GM18498 (cell line): ENCODE data around the gene HMG20B.
"Not testable (repeated sequence)": the region's sequence is repeated elsewhere in the genome, so short reads cannot be mapped to it uniquely, and the experiment has no call there.

Experiments
- ATAC-seq: cut with Tn5 transposase; IDR thresholded peaks from one replicate; pipeline ENCODE4 v1.9.1; 2021; ENCODE audit warnings: mild to moderate bottlenecking, moderate library complexity; ENCODE audit not compliant: unreplicated experiment

HMG20B gene

DNA sequence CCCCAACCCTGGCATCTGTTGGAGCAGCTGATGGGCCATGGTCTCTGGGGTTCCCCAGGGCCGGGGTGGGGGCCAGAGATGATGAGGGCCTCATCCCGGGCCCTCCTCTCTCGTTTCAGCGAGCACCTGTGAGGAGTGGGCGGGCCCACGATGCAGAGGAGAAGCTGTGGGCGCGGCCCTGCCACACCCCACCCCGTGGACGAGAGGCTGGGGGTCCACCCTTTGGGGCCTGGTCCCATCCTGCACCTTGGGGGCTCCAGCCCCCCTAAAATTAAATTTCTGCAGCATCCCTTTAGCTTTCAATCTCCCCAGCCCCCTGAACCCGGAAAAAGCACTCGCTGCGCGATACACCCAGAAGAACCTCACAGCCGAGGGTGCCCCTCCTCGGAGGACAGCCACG, 5.6 kb downstream of the HMG20B start:
- ATAC-seq, result no peak

- no peak for ATAC-seq
Measured at GRCh38 chr19:3580156-3580934, 7.6 kb downstream of the HMG20B start.

- not testable (repeated sequence) for ATAC-seq
Measured at GRCh38 chr19:3581792-3582191, 9.0 kb downstream of the HMG20B start.

DNA sequence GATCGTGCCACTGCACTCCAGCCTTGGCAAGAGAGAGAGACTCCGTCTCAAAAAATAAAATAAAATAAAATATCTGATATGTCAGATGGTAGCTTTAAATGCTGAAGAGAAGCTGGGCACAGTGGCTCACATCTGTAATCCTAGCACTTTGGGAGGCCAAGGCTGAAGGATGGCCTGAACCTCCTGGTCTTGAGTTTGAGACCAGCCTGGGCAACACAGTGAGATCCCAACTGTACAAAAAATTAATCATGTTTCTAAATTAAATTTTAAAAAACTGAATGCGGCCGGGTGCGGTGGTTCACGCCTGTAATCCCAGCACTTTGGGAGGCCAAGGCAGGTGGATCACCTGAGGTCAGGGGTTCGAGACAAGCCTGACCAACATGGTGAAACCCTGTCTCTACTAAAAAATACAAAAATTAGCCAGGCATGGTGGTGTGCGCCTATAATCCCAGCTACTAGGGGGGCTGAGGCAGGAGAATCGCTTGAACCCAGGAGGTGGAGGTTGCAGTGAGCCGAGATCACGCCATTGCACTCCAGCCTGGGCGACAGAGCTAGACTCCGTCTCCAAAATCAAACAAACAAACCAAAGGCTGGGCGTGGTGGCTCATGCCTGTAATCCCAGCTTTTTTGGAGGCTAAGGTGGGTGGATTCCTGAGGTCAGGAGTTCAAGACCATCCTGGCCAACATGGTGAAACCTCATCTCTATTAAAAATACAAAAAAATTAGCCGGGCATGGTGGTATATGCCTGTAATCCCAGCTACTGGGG, 11.5 kb downstream of the HMG20B start:
- not testable (repeated sequence) for ATAC-seq

- no peak for ATAC-seq
Measured at GRCh38 chr19:3585301-3586126, 12.8 kb downstream of the HMG20B start, which contains the start of gene GIPC3. GIPC3 (plus strand) TSS chr19:3585478; CDS start chr19:3585598, 120 bp downstream.

DNA sequence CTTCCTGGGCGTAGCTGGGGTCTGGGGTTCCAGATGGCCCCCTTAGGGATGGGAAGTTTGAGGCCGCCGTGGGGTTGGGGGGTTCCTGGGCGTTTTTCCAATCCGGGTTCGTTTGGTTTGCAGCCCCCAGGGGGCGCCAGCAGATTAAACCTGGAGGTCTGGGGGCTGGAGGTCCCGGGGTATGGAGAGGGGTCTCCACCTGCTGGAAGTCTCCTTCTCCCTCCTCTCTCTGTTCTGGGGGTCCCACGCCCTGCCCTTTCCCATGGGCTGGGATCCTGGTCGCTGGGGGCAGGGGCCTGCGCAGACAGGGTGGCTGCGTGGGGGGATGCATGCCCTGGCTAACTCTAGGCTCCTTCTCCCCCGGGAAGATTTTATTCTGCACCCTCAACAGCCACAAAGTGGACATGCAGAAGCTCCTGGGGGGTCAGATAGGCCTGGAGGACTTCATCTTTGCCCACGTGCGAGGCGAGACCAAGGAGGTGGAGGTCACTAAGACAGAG, 13.4 kb downstream of the HMG20B start:
- no peak for ATAC-seq

GRCh38 chr19:3586707-3587346, 14.1 kb downstream of the HMG20B start:
- no peak for ATAC-seq

GRCh38 chr19:3589439-3589838, 16.7 kb downstream of the HMG20B start:
- ATAC-seq, result no peak

GRCh38 chr19:3589949-3590348, 17.2 kb downstream of the HMG20B start:
- ATAC-seq, result no peak

DNA sequence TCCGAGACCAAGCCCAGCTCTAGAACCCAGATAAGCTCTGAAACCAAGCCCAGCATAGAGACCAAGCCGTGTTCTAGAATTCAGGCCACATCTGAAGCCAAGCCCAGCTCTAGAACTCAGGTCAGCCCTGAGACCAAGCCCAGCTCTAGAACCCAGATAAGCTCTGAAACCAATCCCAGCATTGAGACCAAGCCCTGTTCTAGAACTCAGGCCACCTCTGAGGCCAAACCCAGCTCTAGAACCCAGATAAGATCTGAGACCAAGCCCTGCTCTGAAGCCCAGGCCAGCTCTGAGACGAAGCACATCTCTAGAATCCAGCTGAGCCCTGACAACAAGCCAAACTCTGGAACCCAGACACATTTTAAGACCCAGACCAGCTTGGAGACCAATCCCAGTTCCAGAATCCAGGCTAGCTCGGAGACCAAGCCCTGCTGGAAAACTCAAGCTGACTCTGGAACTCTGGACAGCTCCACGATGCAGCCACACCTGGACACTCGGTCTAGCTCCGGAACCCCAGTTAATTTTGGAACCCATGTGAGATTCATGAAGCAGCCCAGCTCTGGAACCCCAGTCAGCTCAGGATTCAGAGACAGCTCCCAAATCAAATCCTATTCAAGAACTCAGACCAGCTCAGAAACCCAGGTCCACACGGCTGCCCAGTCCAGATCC, 18.4 kb downstream of the HMG20B start:
- ATAC-seq, result no peak

DNA sequence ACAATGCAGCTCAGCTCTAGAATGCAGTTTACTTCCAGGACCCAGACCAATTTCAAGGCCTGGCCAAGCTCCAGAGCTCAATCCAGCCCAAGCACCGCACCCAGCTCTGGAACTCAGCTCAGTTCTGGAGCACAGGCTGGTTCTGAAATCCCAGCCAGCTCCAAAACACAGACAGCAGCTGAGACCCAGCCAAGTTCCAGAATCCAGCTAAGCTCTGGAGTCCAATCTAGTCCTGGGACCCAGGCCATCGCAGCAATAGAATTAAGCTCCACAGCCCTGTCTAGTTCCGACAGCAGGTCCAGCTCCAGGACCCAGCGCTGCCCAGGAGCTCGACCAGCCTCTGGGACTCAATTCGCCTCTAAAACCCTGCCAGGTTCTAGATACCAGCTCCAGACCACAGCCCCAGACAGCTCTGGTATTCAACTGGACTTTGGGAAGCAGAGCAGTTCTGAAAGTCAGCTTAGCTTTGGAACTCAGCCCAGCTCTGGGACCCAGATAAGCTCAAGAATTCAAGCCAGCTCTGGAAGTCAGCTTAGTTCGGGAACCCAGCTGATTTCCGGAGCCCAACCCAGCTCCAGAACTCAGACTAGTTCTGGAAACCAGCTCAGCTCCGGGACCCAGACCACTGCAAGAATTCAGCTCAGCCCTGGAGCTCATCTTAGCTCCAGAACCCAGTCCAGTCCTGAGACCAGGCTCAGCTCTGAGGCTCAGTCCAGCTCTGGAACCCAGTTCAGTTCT, 19.3 kb downstream of the HMG20B start:
- no peak for ATAC-seq

- no peak for ATAC-seq
Measured at GRCh38 chr19:3593156-3593555, 20.4 kb downstream of the HMG20B start.

GRCh38 chr19:3595521-3596061, 22.8 kb downstream of the HMG20B start:
- no peak for ATAC-seq

DNA sequence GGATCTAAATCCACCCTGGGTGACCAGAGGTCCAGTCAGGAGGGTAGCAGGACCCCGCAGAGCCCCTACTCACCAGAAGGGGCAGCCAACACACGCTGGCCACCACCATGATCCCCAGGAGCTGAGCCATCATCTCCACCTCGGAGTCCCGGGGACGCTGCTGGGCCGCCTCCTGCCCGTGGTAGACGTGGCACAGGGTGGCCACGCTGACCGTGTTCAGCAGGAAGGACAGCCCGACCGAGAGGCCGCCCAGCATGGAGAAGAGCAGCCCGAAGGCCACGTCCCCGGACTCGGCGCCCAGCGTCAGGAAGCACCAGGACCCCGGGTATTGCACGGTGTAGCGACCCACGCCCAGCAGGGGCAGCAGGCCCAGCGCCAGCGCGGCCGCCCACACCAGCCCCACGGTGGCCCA, 27.0 kb downstream of the HMG20B start:
- no peak for ATAC-seq

DNA sequence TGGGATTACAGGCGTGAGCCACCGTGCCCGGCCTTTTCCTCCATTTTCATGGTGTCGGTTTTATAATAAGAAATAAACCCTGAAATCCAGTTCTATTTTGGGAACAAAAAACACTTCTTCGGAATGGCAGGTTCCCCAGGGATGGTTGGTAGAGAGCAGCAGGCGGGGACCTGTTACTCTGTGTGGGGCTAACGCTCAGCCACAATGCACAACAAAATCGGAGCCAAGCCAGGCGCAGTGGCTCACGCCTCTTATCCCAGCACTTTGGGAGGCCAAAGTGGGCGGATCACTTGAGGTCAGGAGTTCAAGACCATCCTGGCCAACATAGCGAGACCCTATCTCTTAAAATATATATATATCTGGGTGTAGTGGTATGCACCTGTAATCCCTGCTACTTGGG, 28.3 kb downstream of the HMG20B start:
- ATAC-seq, result no peak

GRCh38 chr19:3603121-3603811, 30.5 kb downstream of the HMG20B start:
- no peak for ATAC-seq

DNA sequence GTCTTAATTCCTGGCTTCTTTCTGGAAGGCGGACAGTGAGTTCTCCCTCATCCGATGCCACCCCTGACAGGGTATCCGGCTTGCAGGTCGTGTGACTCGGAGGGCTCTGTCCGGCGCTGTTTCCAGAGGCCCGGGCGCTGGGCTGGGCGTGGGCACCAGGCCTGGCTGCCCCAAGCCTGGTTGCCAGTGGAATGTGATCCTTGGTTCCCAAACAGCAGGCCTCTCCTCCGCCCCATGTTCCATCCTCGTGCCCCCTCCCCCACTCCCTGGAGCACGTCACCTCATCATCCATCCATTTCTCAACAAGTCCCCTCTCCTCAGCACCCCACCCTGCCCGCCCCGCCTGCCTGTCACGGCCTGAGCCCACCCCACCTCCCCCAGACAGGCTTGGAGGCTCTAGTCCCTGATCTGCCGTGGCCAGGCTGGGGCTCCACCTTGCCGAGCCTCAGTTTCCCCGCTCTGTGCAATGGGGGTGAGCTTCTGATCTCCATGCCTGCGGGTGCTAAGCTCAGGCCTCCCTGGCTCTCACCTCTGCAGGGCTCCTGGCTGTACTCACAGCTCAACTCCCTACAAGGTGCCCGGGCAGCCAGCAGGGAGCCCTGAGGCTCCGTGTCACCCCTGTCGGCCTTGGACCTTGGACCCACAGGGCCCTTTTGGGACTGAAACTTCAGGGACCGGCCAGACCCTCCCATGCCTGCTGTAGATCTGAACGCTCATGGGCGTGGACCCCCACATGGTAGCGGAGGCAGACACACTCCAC, 31.7 kb downstream of the HMG20B start:
- ATAC-seq, result no peak

- no peak for ATAC-seq
Measured at GRCh38 chr19:3604987-3605343, 32.2 kb downstream of the HMG20B start.
